ENCODE results near the gene EFHD2. TPM values are rescaled to one million over a fixed set of nuclear protein-coding genes. Genes with fewer than 3 reads are reported as not detected.
"Not testable (repeated sequence)": the region's sequence is repeated elsewhere in the genome, so short reads cannot be mapped to it uniquely, and the experiment has no call there.

Gene EFHD2
- total and polyA plus RNA-seq, 2 donors (not counting 1 experiment from before 2014, with no cell fraction given), result 14.9 to 23.5 TPM

DNA sequence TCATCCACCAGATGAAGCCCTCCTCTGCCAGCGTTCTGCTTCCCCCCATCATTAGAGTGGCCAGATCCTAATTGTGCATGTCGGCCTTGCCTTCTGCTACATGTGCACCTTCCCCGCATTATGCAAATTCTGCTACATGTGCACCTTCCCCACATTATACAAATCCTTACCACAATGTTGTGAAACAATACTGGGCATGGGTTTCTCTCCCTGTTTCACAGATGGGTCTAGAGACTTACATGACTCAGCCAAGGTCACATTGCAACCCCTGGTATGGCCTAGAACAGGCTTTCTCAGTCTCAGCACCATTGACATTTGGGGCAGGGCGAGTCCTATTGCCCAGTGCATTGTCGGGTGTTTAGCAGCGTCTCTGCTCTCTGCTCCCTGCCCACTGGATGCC, 45.8 kb downstream of the EFHD2 start:
- TF ChIP-seq CTCF (conservative IDR thresholded peaks at IDR 0.05 in 1 of 2, IDR thresholded peaks at IDR 0.05 in 1 of 2; ENCODE audit: low read depth in 1 of 2, low read length in 2 of 2) (no peak), EZH2 (IDR thresholded peaks at IDR 0.05; ENCODE audit: low read length, missing control alignments) (no peak)
- H3K27ac ChIP-seq (ENCODE audit: insufficient read depth, low read length), result no peak overlapping the region
- no peaks in the 10 kb centered on the region for H4K20me1 ChIP-seq (ENCODE audit: control insufficient read depth, extremely low read depth, insufficient read depth, low read length)
- H3K36me3 ChIP-seq (ENCODE audit: control insufficient read depth, insufficient read depth, low read length), result no peaks in the 10 kb centered on the region
- H3K27me3 ChIP-seq (ENCODE audit: control insufficient read depth, insufficient read depth, low read length), result no peaks in the 10 kb centered on the region
- no peak overlapping the region for H3K9ac ChIP-seq (ENCODE audit: insufficient read depth, low read length)
- peaks cover 7% of the 10 kb centered on the region for H3K4me1 ChIP-seq (ENCODE audit: control insufficient read depth, extremely low read depth, insufficient read depth, low read length)
- H3K9me3 ChIP-seq (ENCODE audit: control insufficient read depth, insufficient read depth, low read depth, low read length), result no peaks in the 10 kb centered on the region
- DNase-seq (ENCODE audit: low read depth in 2 of 2), result peak; percentile 38 to 68
- no peaks in the 10 kb centered on the region for H3K79me2 ChIP-seq (ENCODE audit: control insufficient read depth, insufficient read depth, low read length)
- H3K4me3 ChIP-seq (replicated peaks in 1 of 4; ENCODE audit: control extremely low read depth in 1 of 4, insufficient read depth in 1 of 4, low read depth in 3 of 4, low read length in 4 of 4), result no peak overlapping the region
- H3K4me2 ChIP-seq (ENCODE audit: extremely low read depth, insufficient read depth, low read length), result no peak overlapping the region
- no peak overlapping the region for H2AFZ ChIP-seq (ENCODE audit: low read length)

DNA sequence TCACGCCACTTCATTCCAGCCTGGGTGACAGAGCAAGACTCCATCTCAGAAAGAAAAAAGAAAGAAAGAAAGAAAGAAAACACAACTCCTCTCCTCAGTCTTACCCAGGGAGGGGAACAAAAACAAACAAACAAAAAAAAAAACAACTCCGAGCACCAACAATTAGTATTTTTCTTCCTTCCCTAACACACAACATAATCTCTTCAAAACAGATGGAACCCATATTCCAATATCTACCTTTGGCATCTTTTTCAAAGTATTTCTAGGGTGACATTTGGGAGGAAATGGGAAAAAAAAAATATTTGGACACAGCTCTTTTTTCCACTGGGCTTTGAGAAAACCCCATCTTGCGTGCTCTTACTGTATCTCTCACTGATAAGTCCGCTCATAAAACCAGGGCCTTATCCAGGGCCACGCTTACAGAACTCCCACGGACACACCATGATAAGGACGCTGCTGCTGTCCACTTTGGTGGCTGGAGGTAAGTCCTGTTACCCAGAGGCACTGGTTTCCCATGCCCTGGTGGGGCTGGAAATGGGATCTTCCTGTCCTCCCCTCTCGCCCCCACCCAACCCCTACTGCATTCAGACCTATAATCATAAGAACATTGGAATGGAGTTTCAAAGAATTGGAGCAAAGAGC, 46.7 kb downstream of the EFHD2 start, which contains the start of gene CELA2A:
TSS of gene CELA2A (plus strand) at position 420 of the 642 bp plus-strand sequence. CDS start at position 442, 22 bp downstream.
- Histone ChIP-seq H3K4me3 (replicated peaks in 1 of 4; ENCODE audit: control extremely low read depth in 1 of 4, insufficient read depth in 1 of 4, low read depth in 3 of 4, low read length in 4 of 4) (no peak within 1 kb of the TSS), H2AFZ (ENCODE audit: low read length) (no peak within 1 kb of the TSS), H3K36me3 (ENCODE audit: control insufficient read depth, insufficient read depth, low read length) (no peaks in the 10 kb centered on the region), H3K27ac (ENCODE audit: insufficient read depth, low read length) (no peak within 1 kb of the TSS), H3K4me2 (ENCODE audit: extremely low read depth, insufficient read depth, low read length) (no peak within 1 kb of the TSS), H4K20me1 (ENCODE audit: control insufficient read depth, extremely low read depth, insufficient read depth, low read length) (no peaks in the 10 kb centered on the region), H3K9me3 (ENCODE audit: control insufficient read depth, insufficient read depth, low read depth, low read length) (no peaks in the 10 kb centered on the region), H3K79me2 (ENCODE audit: control insufficient read depth, insufficient read depth, low read length) (no peaks in the 10 kb centered on the region), H3K4me1 (ENCODE audit: control insufficient read depth, extremely low read depth, insufficient read depth, low read length) (peaks cover 7% of the 10 kb centered on the region), H3K27me3 (ENCODE audit: control insufficient read depth, insufficient read depth, low read length) (no peaks in the 10 kb centered on the region), H3K9ac (ENCODE audit: insufficient read depth, low read length) (no peak within 1 kb of the TSS)
- TF ChIP-seq CTCF (conservative IDR thresholded peaks at IDR 0.05 in 1 of 2, IDR thresholded peaks at IDR 0.05 in 1 of 2; ENCODE audit: low read depth in 1 of 2, low read length in 2 of 2) (no peak), EZH2 (IDR thresholded peaks at IDR 0.05; ENCODE audit: low read length, missing control alignments) (no peak)
- no peak for DNase-seq (ENCODE audit: low read depth in 2 of 2)

GRCh38 chr1:15457585-15457984, 47.9 kb downstream of the EFHD2 start:
- no peak for DNase-seq (ENCODE audit: low read depth in 2 of 2)
- Histone ChIP-seq H3K9me3 (ENCODE audit: control insufficient read depth, insufficient read depth, low read depth, low read length) (no peaks in the 10 kb centered on the region), H3K4me1 (ENCODE audit: control insufficient read depth, extremely low read depth, insufficient read depth, low read length) (peaks cover 7% of the 10 kb centered on the region), H3K4me2 (ENCODE audit: extremely low read depth, insufficient read depth, low read length) (no peak overlapping the region), H3K79me2 (ENCODE audit: control insufficient read depth, insufficient read depth, low read length) (no peaks in the 10 kb centered on the region), H3K36me3 (ENCODE audit: control insufficient read depth, insufficient read depth, low read length) (no peaks in the 10 kb centered on the region), H3K4me3 (replicated peaks in 1 of 4; ENCODE audit: control extremely low read depth in 1 of 4, insufficient read depth in 1 of 4, low read depth in 3 of 4, low read length in 4 of 4) (no peak overlapping the region), H3K9ac (ENCODE audit: insufficient read depth, low read length) (no peak overlapping the region), H3K27me3 (ENCODE audit: control insufficient read depth, insufficient read depth, low read length) (no peaks in the 10 kb centered on the region), H2AFZ (ENCODE audit: low read length) (no peak overlapping the region), H3K27ac (ENCODE audit: insufficient read depth, low read length) (no peak overlapping the region), H4K20me1 (ENCODE audit: control insufficient read depth, extremely low read depth, insufficient read depth, low read length) (no peaks in the 10 kb centered on the region)
- no peak for TF ChIP-seq EZH2 (IDR thresholded peaks at IDR 0.05; ENCODE audit: low read length, missing control alignments)
- TF ChIP-seq CTCF (conservative IDR thresholded peaks at IDR 0.05 in 1 of 2, IDR thresholded peaks at IDR 0.05 in 1 of 2; ENCODE audit: low read depth in 1 of 2, low read length in 2 of 2), result no peak

GRCh38 chr1:15458388-15458787, 48.7 kb downstream of the EFHD2 start:
- H3K4me1 ChIP-seq (ENCODE audit: control insufficient read depth, extremely low read depth, insufficient read depth, low read length); H3K27me3 ChIP-seq (ENCODE audit: control insufficient read depth, insufficient read depth, low read length); H3K9ac ChIP-seq (ENCODE audit: insufficient read depth, low read length); H4K20me1 ChIP-seq (ENCODE audit: control insufficient read depth, extremely low read depth, insufficient read depth, low read length); H3K36me3 ChIP-seq (ENCODE audit: control insufficient read depth, insufficient read depth, low read length); DNase-seq (ENCODE audit: low read depth in 2 of 2); H3K4me2 ChIP-seq (ENCODE audit: extremely low read depth, insufficient read depth, low read length); H3K79me2 ChIP-seq (ENCODE audit: control insufficient read depth, insufficient read depth, low read length); H3K27ac ChIP-seq (ENCODE audit: insufficient read depth, low read length); H3K4me3 ChIP-seq (replicated peaks in 1 of 4; ENCODE audit: control extremely low read depth in 1 of 4, insufficient read depth in 1 of 4, low read depth in 3 of 4, low read length in 4 of 4); H2AFZ ChIP-seq (ENCODE audit: low read length); H3K9me3 ChIP-seq (ENCODE audit: control insufficient read depth, insufficient read depth, low read depth, low read length): not testable (repeated sequence)

Data from fibroblast of lung (primary cell).